ENCODE measurements around the gene ZER1.
A peak's percentile ranks its signal among the peaks of the same experiment; 100 is the strongest.
"Not testable (repeated sequence)": the region's sequence is repeated elsewhere in the genome, so short reads cannot be mapped to it uniquely, and the experiment has no call there.

ZER1 gene

GRCh38 chr9:128771745-128772519, at the start of gene ZER1:
ZER1 (minus strand) TSS chr9:128771927; CDS start chr9:128755565, 16,362 bp downstream.
- peak; percentile 90 to 91 for DNase-seq (ENCODE audit: low read depth in 1 of 2, low spot score in 1 of 2)

- no peak for DNase-seq (ENCODE audit: low read depth in 1 of 2, low spot score in 1 of 2)
These were observed 49.2 kb upstream of the ZER1 start for GRCh38 chr9:128820665-128821583.

DNA sequence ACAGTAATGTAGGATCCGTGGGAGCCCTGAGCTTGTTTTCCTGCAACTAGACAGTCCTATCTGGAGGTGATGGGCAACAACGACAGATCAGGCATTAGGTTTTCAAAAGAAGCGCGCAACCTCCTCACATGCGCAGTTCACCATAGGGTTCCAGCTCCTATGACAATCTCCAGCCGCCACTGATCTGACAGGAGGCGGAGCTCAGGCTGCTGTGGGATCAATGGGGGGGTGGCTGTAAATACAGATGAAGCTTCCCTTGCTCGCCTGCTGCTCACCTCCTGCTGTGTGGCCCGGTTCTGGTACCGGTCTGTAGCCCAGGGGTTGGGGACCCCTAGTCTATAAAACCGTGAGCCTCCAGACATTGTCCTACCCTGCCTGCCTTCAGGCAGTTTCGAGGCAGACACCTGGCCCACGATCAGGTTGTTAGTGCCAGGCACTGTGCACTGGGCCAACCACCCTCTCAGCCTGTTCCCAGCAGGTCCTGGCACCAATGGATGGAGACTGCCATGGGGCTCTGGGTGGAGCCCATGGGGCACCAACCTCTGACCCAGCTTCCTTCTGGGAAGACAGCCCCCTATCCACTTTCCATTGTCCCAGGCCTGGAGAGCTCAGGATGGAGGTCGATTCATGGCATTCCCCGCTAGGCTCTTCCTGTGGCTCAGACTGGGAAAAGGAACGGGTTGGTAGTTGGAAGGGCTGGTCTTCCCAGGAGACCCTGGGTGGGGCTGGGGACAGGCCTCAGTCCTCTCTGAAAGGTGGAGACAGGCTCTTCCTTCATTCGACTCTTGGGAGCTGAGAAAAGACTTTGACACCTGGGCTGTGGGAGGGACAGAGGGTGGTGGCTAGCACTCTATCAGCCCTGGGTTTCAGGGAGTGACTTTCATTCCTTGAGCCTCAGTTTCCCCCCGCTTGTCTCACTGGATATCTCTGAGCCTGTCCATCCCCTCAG, 48.3 kb upstream of the ZER1 start:
- DNase-seq (ENCODE audit: low read depth in 1 of 2, low spot score in 1 of 2): no peak

- peak in 1 of 2 donors; percentile 16 for DNase-seq (ENCODE audit: low read depth in 1 of 2, low spot score in 1 of 2)
These were observed 47.4 kb upstream of the ZER1 start for GRCh38 chr9:128818839-128819715.

DNA sequence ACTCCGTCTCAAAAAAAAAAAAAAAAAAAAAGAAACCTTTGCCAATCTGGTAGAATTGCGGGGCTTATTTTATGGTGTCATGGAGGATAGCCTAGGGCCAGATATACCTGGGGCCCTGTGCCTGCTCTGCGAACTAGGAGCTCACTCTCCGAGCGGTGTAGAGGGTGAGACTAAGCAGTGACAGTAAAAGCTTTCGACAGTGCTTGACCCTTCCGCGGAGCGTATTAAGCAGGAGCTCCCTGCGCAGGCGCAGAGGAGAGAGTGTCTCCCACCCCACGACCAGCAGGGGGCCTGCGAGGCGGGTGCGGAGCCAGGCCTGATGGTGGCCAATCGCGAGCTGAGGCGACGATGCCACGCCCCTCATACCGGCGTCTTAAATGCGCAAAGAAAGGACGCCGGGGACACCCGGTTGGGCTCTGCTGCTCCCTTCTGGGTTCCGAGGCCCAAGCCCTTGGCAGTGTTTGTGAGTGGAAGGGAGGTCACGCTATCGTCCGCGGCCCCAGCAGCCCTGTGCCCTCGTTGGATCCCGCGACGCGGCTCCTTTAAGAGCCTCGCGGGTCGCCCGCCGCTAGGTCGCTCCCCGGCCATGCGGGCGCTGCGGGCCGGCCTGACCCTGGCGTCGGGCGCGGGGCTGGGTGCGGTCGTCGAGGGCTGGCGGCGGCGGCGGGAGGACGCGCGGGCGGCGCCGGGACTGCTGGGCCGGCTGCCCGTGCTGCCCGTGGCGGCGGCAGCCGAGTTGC, 46.5 kb upstream of the ZER1 start, which contains the start of gene ENDOG:
TSS of gene ENDOG (plus strand) at position 402 of the 740 bp plus-strand sequence. CDS start at position 587, 185 bp downstream.
- peak; percentile 93 to 96 for DNase-seq (ENCODE audit: low read depth in 1 of 2, low spot score in 1 of 2)

DNA sequence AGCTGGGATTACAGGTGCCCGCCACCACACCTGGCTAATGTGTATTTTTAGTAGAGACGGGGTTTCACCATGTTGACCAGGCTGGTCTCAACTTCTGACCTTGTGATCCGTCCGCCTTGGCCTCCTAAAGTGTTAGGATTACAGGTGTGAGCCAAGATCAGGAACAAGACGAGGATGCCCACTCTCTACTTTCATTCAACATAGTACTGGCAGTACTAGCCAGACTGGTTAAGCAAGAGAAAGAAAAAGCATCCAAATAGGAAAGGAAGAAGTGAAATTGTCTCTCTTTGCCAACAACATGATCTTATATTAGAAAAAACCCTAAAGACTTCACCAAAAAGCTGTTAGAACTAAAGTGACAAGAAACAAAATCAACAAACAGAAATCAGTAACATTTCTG, 39.1 kb upstream of the ZER1 start:
- DNase-seq (ENCODE audit: low read depth in 1 of 2, low spot score in 1 of 2): no peak

DNA sequence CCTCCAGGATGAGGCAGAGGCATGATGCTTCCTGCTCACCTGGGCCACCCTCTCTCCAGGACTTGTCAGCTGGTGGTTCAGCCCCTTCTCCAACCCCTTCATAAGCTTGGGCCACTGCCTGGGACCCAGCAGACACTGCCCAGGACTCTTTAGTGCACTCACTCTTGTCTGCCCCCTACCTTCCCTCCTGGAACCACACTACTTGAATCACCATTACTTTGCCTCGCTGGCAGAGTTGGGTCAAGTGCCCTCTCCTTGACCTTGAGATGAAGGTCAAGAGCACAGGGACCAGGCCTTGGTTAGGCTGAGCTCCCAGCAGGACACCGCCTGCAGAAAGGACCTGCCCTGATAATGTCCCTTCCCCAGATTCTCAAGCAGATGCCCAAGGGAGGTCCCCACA, 38.1 kb upstream of the ZER1 start:
- no peak for DNase-seq (ENCODE audit: low read depth in 1 of 2, low spot score in 1 of 2)

DNA sequence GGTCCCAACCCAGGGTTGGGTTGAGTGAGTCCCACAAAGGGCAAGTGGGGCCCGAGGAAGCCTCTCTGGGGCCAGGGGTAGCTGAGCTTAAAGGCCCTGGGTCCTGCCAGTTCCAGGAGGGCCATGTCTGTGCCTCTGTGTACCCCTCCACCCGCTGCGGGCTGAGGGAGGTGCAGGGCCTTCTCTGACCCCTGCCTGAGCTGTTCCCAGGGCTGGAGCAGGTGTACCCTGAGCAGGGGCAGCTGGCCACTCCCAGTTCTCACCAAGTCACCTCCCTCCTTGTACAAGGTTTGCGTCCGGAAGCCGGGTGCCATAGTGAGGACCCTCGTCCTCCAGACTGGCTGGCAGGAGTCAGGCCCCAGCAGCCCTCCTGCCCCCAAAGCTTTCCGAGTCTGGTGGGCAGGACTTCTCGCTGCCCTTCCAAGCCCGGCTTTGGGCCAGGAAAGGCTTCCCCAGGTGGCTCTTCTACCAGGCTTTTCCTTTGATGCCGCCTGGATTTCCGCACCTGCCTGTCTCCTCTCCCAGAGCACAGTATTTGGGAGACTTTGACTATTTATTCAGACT, 37.4 kb upstream of the ZER1 start:
- DNase-seq (ENCODE audit: low read depth in 1 of 2, low spot score in 1 of 2): no peak

DNA sequence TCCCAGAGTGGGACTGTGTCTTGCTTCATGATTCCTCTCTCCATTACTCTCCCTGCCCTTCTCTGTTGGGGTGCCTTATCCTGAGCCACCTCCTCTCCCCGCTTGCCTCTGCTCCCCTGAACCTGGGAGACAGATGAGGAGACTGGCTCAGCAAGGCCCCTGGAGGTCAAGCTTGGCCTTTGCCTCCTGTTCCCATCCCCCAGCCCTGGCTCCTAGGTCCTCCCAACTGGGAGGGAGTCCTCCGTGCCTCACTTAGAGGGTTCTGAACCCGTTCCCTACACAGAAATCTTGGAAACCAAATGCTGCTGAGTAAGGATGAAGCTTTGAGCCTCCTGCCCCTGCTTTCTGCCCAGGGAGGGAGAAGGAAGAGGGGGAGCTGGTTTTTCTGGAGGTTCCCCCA, 36.8 kb upstream of the ZER1 start:
- DNase-seq (ENCODE audit: low read depth in 1 of 2, low spot score in 1 of 2): no peak

GRCh38 chr9:128807827-128808226, 36.1 kb upstream of the ZER1 start:
- DNase-seq (ENCODE audit: low read depth in 1 of 2, low spot score in 1 of 2): no peak

DNA sequence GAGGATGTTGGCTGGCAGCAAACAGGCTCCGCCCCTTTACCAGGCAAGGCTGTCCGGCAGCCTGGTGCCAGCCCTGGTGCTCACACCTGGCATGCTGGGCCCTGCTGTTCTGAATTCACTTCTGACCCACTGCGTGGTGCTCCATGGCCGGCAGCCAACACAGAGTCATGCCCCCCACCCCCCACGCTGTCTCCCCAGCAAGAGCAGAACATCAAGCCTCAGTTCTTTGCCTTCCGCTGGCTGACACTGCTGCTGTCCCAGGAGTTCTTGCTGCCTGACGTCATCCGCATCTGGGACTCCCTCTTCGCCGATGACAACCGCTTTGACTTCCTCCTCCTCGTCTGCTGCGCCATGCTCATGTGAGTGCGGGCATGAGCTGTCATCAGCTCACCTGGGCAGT, 33.9 kb upstream of the ZER1 start:
- no peak for DNase-seq (ENCODE audit: low read depth in 1 of 2, low spot score in 1 of 2)

DNA sequence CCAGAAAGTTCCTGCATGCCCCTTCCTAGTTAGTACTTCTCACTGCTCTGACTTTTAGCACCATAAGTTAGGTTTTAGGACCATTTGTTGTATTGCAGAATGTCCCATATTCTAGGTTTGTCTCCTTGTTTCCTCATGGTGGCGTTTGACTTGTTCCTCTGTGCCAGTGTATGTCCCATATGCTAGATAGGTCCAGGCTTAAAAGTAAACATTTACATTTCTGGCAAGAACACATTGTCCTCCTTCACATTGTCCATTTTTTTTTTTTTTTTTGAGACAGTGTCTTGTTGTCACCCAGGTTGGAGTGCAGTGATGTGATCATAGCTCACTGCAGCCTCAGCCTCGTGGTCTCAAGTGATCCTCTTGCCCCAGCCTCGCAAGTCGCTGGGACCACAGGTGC, 30.8 kb upstream of the ZER1 start:
- no peak for DNase-seq (ENCODE audit: low read depth in 1 of 2, low spot score in 1 of 2)

DNA sequence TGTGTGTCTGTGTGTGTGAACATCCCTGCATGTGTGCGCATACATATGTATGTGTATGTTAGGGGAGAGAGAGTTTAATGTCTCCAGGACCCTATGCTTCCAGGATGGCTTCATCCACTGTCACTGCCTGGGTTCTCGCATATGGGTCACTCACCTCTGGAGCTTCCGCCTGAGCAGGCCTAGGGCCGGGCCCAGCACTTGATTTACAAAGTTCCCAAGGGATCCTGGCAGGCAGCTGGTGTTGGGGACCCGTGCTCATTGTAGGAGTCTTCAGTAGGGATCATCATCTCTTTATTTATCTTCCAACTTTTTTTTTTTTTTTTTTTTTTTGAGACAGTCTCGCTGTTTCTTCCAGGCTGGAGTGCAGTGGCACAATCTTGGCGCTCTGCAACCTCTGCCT, 28.3 kb upstream of the ZER1 start:
- no peak for DNase-seq (ENCODE audit: low read depth in 1 of 2, low spot score in 1 of 2)

GRCh38 chr9:128798896-128799295, 27.2 kb upstream of the ZER1 start:
- DNase-seq (ENCODE audit: low read depth in 1 of 2, low spot score in 1 of 2): no peak

GRCh38 chr9:128794961-128795360, 23.2 kb upstream of the ZER1 start:
- DNase-seq (ENCODE audit: low read depth in 1 of 2, low spot score in 1 of 2): not testable (repeated sequence)

- DNase-seq (ENCODE audit: low read depth in 1 of 2, low spot score in 1 of 2): no peak
These were observed 21.4 kb upstream of the ZER1 start for GRCh38 chr9:128792978-128793686.

DNA sequence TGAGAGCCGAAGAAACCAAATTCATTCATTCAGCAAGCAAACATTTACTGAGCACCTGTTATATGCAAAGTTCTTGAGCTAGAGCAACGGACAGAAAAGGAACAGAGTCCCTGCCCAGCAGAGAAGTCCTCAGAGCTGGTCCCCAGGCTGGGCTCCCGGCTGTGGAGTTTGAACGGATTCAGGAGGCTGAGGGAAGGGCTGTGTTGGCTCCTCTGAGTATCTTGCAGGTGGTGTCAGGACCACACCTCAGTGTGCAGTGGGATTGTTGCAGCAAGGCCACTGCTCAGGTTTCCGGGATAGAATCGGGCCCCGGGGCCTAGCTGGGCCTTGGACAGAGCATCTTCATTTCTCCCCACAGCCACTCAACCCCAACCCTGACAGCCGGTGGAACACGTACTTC, 20.4 kb upstream of the ZER1 start:
- DNase-seq (ENCODE audit: low read depth in 1 of 2, low spot score in 1 of 2): no peak

GRCh38 chr9:128790536-128790935, 18.8 kb upstream of the ZER1 start:
- no peak for DNase-seq (ENCODE audit: low read depth in 1 of 2, low spot score in 1 of 2)
